ENCODE data around the gene IGFBP4.

Gene IGFBP4

DNA sequence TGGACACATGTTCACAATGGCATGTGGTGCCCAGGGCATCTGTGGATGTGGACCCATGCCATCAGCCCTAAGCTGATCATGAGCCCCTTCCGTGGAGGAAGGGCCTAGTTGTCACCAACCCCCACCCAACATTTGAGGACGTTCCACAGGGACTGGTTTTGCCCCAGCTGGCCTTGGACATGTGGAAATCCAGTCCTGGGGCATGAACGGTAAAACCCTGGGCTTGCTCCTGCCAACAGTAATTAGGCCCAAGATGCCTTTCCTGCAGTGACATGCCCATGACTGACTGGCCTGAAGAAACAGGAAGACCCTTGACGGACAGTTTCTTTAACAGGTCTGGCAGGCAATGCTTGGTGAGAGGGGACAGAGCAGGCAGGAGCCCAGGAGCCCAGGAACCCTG, 50.4 kb downstream of the IGFBP4 start:
- no peak for FAIRE-seq

- FAIRE-seq, result no peak
Observed at GRCh38 chr17:40495140-40495539, 51.9 kb downstream of the IGFBP4 start.

- no peak for FAIRE-seq
Observed at GRCh38 chr17:40496170-40496569, 52.9 kb downstream of the IGFBP4 start.

DNA sequence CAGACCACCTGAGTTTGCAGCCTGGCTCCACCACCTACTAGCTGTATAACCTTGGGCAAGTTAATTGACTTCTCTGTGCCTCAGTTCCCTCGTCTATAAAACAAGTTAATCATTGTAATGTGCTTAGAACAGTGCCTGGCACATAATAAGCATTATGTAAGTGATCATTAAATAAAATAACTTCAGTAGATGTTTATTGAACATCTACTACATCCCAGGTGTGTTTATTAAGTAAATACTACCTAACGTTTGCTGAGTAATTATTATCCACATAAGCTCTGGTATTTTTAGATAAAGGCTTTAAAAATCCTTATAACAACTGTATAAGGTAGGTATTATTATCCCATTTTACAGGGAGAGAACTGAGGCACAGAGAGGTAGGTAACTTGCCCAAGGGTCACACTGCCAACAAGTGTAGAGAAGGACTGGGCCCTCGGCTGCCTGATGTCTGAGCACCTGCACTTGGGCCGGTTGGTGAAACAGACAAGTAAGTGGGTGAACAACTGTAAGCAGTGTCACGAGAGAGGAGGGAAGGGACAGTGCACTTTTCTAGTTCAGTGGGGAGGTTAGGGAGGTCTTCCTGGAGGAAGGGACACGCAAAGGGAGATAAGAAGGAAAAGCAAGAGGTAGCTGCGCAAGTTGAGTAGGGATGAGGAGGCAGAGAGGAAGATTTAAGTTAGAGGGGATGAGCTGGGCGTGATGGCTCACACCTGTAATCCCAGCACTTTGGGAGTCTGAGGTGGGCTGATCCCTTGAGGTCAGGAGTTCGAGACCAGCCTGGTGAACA, 53.6 kb downstream of the IGFBP4 start:
- no peak for FAIRE-seq

DNA sequence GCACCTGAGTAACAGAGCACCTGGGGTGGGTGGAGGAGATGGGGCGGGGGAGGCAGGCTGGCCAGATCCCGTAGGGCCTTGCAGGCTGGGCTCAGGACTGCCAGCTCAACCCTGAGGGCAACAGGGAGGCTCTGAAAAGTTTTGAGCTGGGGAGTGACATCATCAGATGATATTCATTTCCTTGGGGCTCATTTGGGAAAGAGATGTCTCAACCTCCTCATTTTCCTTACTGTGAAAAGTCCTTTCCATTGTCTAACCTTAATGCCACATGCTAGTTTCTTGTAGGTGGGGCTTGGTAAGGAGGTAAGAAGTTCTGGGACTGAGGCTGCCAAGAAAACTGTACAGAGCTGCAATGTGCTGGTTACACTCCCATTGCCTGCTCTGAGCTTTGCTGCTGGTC, 54.4 kb downstream of the IGFBP4 start:
- FAIRE-seq, result no peak

DNA sequence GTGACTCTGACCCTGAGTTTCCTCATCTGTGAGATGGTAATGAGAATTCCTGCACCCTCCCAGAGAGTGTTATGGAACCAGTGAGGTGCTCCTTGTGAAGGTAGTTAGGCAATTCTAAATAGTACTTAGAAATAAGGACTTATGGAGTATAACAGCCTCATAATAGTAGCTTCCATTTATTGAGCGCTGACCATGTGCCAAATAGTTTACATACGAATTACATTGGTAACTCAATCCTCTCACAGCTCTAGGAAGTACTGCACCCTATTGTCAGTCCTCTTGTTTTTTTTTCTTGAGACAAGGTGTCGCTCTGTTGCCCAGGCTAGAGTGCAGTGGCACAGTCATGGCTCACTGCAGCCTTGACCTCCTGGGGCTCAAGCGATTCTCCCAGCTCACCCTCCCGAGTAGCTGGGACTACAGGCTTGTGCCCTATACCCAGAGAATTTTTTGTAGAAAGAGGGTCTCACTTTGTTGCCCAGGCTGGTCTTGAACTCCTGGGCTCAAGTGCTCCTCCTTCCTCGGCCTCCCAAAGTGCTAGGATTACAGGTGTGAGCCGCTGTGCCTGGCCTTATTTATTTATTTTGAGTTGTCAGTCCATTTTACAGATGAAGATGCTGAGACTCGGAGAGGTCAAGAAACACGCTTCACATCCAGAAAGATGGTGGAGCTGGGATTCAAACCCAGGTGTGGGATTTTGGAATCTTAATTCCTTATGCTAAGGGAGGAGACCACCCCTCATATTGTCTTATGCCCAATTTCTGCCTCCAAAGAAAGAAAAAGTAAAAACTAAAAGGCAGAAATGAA, 55.2 kb downstream of the IGFBP4 start:
- FAIRE-seq, result no peak

DNA sequence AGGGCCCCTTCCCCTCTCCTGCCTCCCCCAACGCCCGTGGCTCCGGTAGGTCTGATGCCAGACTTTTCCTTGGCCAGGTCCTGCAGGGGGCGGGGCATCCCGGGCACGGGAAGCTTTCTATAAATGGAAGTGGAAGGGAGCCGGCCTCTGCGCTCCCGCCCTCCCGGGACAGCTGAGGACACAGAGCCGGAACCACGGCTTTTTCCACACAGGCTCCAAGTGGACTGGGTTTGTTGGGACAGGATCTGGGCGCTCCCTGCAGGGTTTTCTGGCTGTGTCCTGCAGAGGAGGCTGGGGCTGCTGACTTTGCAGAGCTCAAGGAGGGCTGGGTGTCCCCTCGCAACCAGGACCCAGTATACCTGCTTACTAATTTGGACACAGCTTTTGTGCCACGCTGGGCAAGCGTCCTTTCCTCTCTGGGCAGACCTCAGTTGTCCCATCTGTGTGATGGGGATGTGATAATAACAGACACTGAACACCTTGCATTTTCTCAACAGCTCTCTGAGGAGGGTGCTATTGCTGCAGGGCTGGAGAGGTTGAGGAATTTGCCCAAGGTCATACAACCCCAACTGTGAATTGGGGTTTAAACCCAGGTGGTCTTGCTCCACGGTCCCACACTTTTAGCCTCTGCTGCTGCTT, 56.4 kb downstream of the IGFBP4 start:
- no peak for FAIRE-seq

GRCh38 chr17:40500190-40500589, 56.9 kb downstream of the IGFBP4 start:
- no peak for FAIRE-seq

DNA sequence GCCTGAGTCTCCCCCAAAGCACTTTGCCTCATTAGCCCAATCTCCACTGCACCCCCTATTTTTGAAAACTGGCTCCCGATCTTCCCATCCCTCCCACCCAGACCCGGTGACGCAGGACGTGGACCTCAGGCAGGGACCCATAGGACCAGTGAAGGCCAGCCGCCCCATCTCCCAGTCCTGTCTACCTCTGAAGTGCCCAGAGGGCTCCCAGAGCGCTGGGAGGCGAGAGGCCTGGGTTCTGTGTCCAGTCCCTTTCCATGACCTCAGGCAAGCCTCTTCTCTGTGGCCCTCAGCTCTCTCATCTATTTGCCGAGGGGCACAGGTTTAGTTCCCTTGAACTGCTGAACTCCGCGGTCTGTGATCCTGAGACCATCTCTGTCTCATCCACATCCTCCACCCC, 57.5 kb downstream of the IGFBP4 start:
- FAIRE-seq, result no peak

- no peak for FAIRE-seq
Observed at GRCh38 chr17:40501499-40501911, 58.3 kb downstream of the IGFBP4 start, which contains the start of gene TNS4. TSS of gene TNS4 (minus strand) at chr17:40501623. CDS start at chr17:40496425, 5,198 bp downstream.

- no peak for FAIRE-seq
Observed at GRCh38 chr17:40502716-40503115, 59.5 kb downstream of the IGFBP4 start.

DNA sequence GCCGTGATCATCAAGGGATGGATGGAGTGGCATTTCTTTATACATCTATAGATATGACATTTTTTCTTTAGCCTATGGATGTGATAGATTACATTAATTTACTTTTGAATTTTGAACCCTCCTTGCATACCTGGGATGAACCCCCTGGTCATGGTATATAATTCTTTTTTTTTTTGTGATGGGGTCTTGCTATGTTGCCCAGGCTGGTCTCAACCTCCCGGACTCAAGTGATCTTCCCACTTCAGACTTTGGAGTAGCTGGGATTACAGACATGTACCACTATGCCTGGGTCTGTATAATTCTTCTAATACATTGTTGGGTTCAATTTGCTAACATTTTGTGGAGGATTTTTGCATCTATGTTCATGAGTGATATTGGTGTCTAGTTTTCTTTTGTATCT, 59.9 kb downstream of the IGFBP4 start:
- FAIRE-seq, result no peak

- no peak for FAIRE-seq
Observed at GRCh38 chr17:40506786-40507185, 63.5 kb downstream of the IGFBP4 start.
